Activated T-helper 2 cell treated with anti-CD3 and anti-CD28 coated beads, Interferon-gamma antibody, Interleukin-2, Interleukin-4, amounts not matched to agents 10 μg/mL and 5 μg/mL and 100 μg/mL, durations not matched to agents 14 hours and 24 hours and 36 hours (primary cell): ENCODE data around the gene SLC16A3. TPM values are rescaled to one million over a fixed set of nuclear protein-coding genes. Genes with fewer than 3 reads are reported as not detected.
"Not testable (repeated sequence)": the region's sequence is repeated elsewhere in the genome, so short reads cannot be mapped to it uniquely, and the experiment has no call there.

Source experiments
- DNase-seq: peaks from one replicate; pipeline ENCODE4 v3.0.0; 2021; ENCODE audit warnings: low spot score
- H3K27ac Mint-ChIP-seq: one replicate; pipeline ENCODE4 v1.8.0; 2021; ENCODE audit warnings: mixed read lengths
- H3K27me3 Mint-ChIP-seq: one replicate; pipeline ENCODE4 v1.8.0; 2021; ENCODE audit warnings: low read depth, mixed read lengths
- H3K36me3 Mint-ChIP-seq: one replicate; pipeline ENCODE4 v1.8.0; 2021; ENCODE audit warnings: low read depth, mixed read lengths
- H3K4me1 Mint-ChIP-seq: one replicate; pipeline ENCODE4 v1.8.0; 2021; ENCODE audit warnings: low read depth, mixed read lengths
- H3K4me3 Mint-ChIP-seq: one replicate; pipeline ENCODE4 v1.8.0; 2021; ENCODE audit warnings: low read depth, mild to moderate bottlenecking, moderate library complexity, mixed read lengths
- H3K9me3 Mint-ChIP-seq: one replicate; pipeline ENCODE4 v1.8.0; 2021; ENCODE audit warnings: mixed read lengths
- intact Hi-C: fragments of 100-400 bp; cut with micrococcal nuclease; formaldehyde crosslinking; loops from one replicate; pipeline ENCODE4 v1.15.1; 2023
- total RNA-seq: library from RNA; stranded (reverse); gene quantifications from 2 replicates; pipeline ENCODE4 v1.2.3, GENCODE V29; 2022

Gene SLC16A3
- total RNA-seq, 1 donor from 2014 or later, result 187 TPM

- Mint-ChIP-seq H3K36me3 (peaks cover 70% of the 10 kb centered on the region), H3K9me3 (no peaks in the 10 kb centered on the region), H3K27ac (no peak overlapping the region), H3K27me3 (no peaks in the 10 kb centered on the region), H3K4me3 (no peak overlapping the region), H3K4me1 (peaks cover 5% of the 10 kb centered on the region)
- intact Hi-C loops, result no loop called here
- no peak for DNase-seq
Measured at GRCh38 chr17:82250868-82251500, 22.1 kb downstream of the SLC16A3 start.

- intact Hi-C loops, result no loop called here
- Mint-ChIP-seq H3K27me3 (no peaks in the 10 kb centered on the region), H3K4me1 (peaks cover 9% of the 10 kb centered on the region), H3K36me3 (peaks cover 69% of the 10 kb centered on the region), H3K9me3 (no peaks in the 10 kb centered on the region), H3K27ac (no peak overlapping the region), H3K4me3 (no peak overlapping the region)
- no peak for DNase-seq
Measured at GRCh38 chr17:82252511-82253178, 23.8 kb downstream of the SLC16A3 start.

- Mint-ChIP-seq H3K4me3 (no peak overlapping the region), H3K4me1 (peaks cover 6% of the 10 kb centered on the region), H3K27me3 (no peaks in the 10 kb centered on the region), H3K9me3 (no peaks in the 10 kb centered on the region), H3K27ac (no peak overlapping the region), H3K36me3 (peaks cover 66% of the 10 kb centered on the region)
- DNase-seq, result no peak
- intact Hi-C loops, result no loop called here
Measured at GRCh38 chr17:82253179-82253544, 24.3 kb downstream of the SLC16A3 start.

- H3K27me3 Mint-ChIP-seq, intact Hi-C loops, DNase-seq, H3K4me3 Mint-ChIP-seq, H3K27ac Mint-ChIP-seq, H3K9me3 Mint-ChIP-seq, H3K4me1 Mint-ChIP-seq: not testable (repeated sequence)
- peaks cover 66% of the 10 kb centered on the region for H3K36me3 Mint-ChIP-seq
Measured at GRCh38 chr17:82254096-82254495, 25.3 kb downstream of the SLC16A3 start.

- intact Hi-C loops, H3K4me3 Mint-ChIP-seq, H3K9me3 Mint-ChIP-seq, H3K27ac Mint-ChIP-seq, H3K4me1 Mint-ChIP-seq, DNase-seq, H3K27me3 Mint-ChIP-seq: not testable (repeated sequence)
- H3K36me3 Mint-ChIP-seq, result peaks cover 70% of the 10 kb centered on the region
Measured at GRCh38 chr17:82254746-82255145, 25.9 kb downstream of the SLC16A3 start.

GRCh38 chr17:82255402-82255972 lies 26.6 kb downstream of the SLC16A3 start:
- Mint-ChIP-seq H3K4me1 (peaks cover 8% of the 10 kb centered on the region), H3K9me3 (no peaks in the 10 kb centered on the region), H3K36me3 (peaks cover 76% of the 10 kb centered on the region), H3K27me3 (no peaks in the 10 kb centered on the region), H3K27ac (no peak overlapping the region), H3K4me3 (no peak overlapping the region)
- DNase-seq, result no peak
- intact Hi-C loops, result no loop called here

- no peak overlapping the region for H3K4me3 Mint-ChIP-seq
- H3K9me3 Mint-ChIP-seq, result no peaks in the 10 kb centered on the region
- no peaks in the 10 kb centered on the region for H3K27me3 Mint-ChIP-seq
- H3K36me3 Mint-ChIP-seq, result peaks cover 80% of the 10 kb centered on the region
- intact Hi-C loops, result no loop called here
- no peak overlapping the region for H3K27ac Mint-ChIP-seq
- no peak for DNase-seq
- H3K4me1 Mint-ChIP-seq, result peaks cover 8% of the 10 kb centered on the region
Measured at GRCh38 chr17:82256242-82256885, 27.5 kb downstream of the SLC16A3 start.

- Mint-ChIP-seq H3K27me3 (no peaks in the 10 kb centered on the region), H3K36me3 (peaks cover 80% of the 10 kb centered on the region), H3K4me3 (no peak overlapping the region), H3K4me1 (peaks cover 8% of the 10 kb centered on the region), H3K9me3 (no peaks in the 10 kb centered on the region), H3K27ac (peak overlapping the region; percentile 69)
- DNase-seq, result no peak
- intact Hi-C loops, result no loop called here
Measured at GRCh38 chr17:82257473-82257872, 28.6 kb downstream of the SLC16A3 start.

GRCh38 chr17:82258555-82258954 lies 29.7 kb downstream of the SLC16A3 start:
- H3K27me3 Mint-ChIP-seq, result no peaks in the 10 kb centered on the region
- peaks cover 8% of the 10 kb centered on the region for H3K4me1 Mint-ChIP-seq
- no peaks in the 10 kb centered on the region for H3K9me3 Mint-ChIP-seq
- H3K4me3 Mint-ChIP-seq, result no peak overlapping the region
- peaks cover 79% of the 10 kb centered on the region for H3K36me3 Mint-ChIP-seq
- peak overlapping the region; percentile 21 for H3K27ac Mint-ChIP-seq
- intact Hi-C loops, result no loop called here
- no peak for DNase-seq

- DNase-seq, H3K4me3 Mint-ChIP-seq, H3K4me1 Mint-ChIP-seq, H3K27ac Mint-ChIP-seq, H3K9me3 Mint-ChIP-seq, intact Hi-C loops, H3K27me3 Mint-ChIP-seq: not testable (repeated sequence)
- H3K36me3 Mint-ChIP-seq, result peaks cover 92% of the 10 kb centered on the region
Measured at GRCh38 chr17:82259972-82260961, 31.4 kb downstream of the SLC16A3 start.

- DNase-seq, result no peak
- H3K4me1 Mint-ChIP-seq, result peaks cover 14% of the 10 kb centered on the region
- no peaks in the 10 kb centered on the region for H3K9me3 Mint-ChIP-seq
- H3K4me3 Mint-ChIP-seq, result no peak overlapping the region
- H3K27ac Mint-ChIP-seq, result peak overlapping the region; percentile 17
- H3K27me3 Mint-ChIP-seq, result no peaks in the 10 kb centered on the region
- intact Hi-C loops, result no loop called here
- H3K36me3 Mint-ChIP-seq, result peaks cover 90% of the 10 kb centered on the region
Measured at GRCh38 chr17:82262344-82262743, 33.5 kb downstream of the SLC16A3 start.

- Mint-ChIP-seq H3K27ac (no peak overlapping the region), H3K27me3 (no peaks in the 10 kb centered on the region), H3K36me3 (peaks cover 91% of the 10 kb centered on the region), H3K9me3 (no peaks in the 10 kb centered on the region), H3K4me1 (peaks cover 15% of the 10 kb centered on the region), H3K4me3 (no peak overlapping the region)
- intact Hi-C loops, result no loop called here
- no peak for DNase-seq
Measured at GRCh38 chr17:82263641-82264040, 34.8 kb downstream of the SLC16A3 start.
